Measurements from ENCODE around the gene ZNRF2.

- TF ChIP-seq CTCF (IDR thresholded peaks at IDR 0.05; ENCODE audit: low read depth, low read length): no peak
- TF ChIP-seq POLR2A (IDR thresholded peaks at IDR 0.05; ENCODE audit: extremely low read depth, insufficient read length): no peak
Measured at GRCh38 chr7:30254248-30254647, 30.1 kb upstream of the ZNRF2 start.
